ENCODE measurements around the gene GSE1. TPM values are rescaled to one million over a fixed set of nuclear protein-coding genes. Genes with fewer than 3 reads are reported as not detected.

Gene GSE1
- total and polyA plus RNA-seq, 2 of the 13 experiments (the other 11 are each of a cell fraction or from before 2014, with no cell fraction given): 16.1 to 31.2 TPM

DNA sequence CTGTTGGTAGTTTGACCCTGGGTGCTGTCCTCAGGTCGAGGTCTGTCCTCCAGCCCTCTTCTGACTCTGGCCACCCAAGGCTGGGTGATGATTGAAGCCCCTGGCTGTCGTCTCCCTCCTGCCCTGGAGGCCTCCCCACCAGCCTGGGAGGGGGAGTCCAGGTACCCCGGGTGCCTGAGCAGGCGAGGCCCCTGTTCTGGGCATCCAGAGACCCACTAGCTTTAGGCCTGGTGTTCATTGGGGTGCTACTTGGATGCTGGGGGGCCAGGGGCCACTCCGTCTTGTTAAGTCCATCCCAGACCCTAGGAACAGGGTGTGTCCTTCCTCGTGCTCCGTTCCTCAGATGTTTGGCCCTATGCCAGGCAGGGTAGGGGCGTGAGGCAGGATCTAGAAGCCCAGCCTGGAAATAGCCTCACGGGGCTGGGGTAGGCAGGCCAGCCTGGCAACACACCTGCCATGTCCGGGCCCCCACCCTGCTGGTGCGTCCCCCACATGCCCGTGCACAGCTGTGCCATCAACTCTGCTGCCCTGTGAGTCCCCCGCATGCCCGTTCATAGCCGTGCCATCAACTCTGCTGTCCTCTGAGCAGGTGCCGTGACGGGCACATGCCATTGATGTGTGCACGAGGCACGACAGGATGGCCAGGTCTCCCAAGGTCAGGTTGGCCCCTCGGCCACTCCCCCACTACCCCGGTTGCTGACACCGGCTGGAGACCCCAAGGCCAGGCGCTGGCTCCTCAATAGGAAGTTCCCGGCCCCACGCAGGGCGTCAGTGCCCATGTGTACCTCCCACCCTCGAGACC, 38.7 kb downstream of the GSE1 start:
- POLR2A ChIA-PET: no interaction called here
- Histone ChIP-seq H3K9me3 (ENCODE audit: low read length) (no peaks in the 10 kb centered on the region), H3K27me3 (ENCODE audit: control insufficient read depth in 1 of 2, insufficient read depth in 2 of 2, low read length in 2 of 2) (no peaks in the 10 kb centered on the region), H3K4me1 (ENCODE audit: insufficient read depth, low read length) (peaks cover 17% of the 10 kb centered on the region), H3K9ac (ENCODE audit: insufficient read depth, low read depth, low read length) (no peak overlapping the region), H3K36me3 (replicated peaks in 1 of 2; ENCODE audit: control insufficient read depth in 1 of 2, insufficient read depth in 2 of 2, low read length in 2 of 2) (peaks cover 49 to 56% of the 10 kb centered on the region in 2 experiments), H3K4me3 (replicated peaks in 1 of 3; ENCODE audit: insufficient read depth in 1 of 3, low read depth in 2 of 3, low read length in 3 of 3) (no peak overlapping the region), H3K4me2 (ENCODE audit: low read depth, low read length) (no peak overlapping the region), H4K20me1 (ENCODE audit: insufficient read depth, low read length) (peaks cover 56% of the 10 kb centered on the region), H3K27ac (ENCODE audit: extremely low read length, insufficient read depth, low read length) (peak overlapping the region; percentile 9), H2AFZ (ENCODE audit: low read length) (no peak overlapping the region), H3K79me2 (ENCODE audit: insufficient read depth, low read length) (peaks cover 4% of the 10 kb centered on the region)
- ATAC-seq: peak; percentile 3; the same call in 2 of the 3 replicates
- no peak for DNase-seq (ENCODE audit: low spot score)
- CTCF ChIA-PET (ENCODE audit: low intra/inter-chr PET ratio, low total read pairs): no interaction called here
- FAIRE-seq: no peak
- intact Hi-C loops (cut with micrococcal nuclease; ENCODE audit: unreplicated experiment): no loop called here
- BruUV-seq (replicated peaks): no TSS peak
- in situ Hi-C loops (cut with HindIII; ENCODE audit: extremely low pct_ligation_motif_present, low pct_unique_long_range_greater_than_20kb): no loop called here
- WGBS (ENCODE audit: low lambda C conversion rate): 100% methylated on average over 5 of the region's 27 CpGs
- no peak for TF ChIP-seq FOXO1 (CRISPR knock-in tag; IDR thresholded peaks at IDR 0.05)
- TF ChIP-seq RBM39 (IDR thresholded peaks at IDR 0.05; ENCODE audit: low read depth, low read length, poor library complexity, severe bottlenecking): peak; percentile 35
- 0 out of 2 replicates have a peak, but pooled peaks have one; percentile 12 for TF ChIP-seq POLR2G (IDR thresholded peaks at IDR 0.05; ENCODE audit: low read depth, low read length)
- TF ChIP-seq SMC3 (IDR thresholded peaks at IDR 0.05; ENCODE audit: low read length): no peak
- no peak for TF ChIP-seq PHF21A (CRISPR knock-in tag; IDR thresholded peaks at IDR 0.05)
- no peak for TF ChIP-seq ZBTB8A (CRISPR knock-in tag; IDR thresholded peaks at IDR 0.05; ENCODE audit: borderline replicate concordance, low read depth)
- TF ChIP-seq BHLHE40 (IDR thresholded peaks at IDR 0.05; ENCODE audit: low read length): no peak
- TF ChIP-seq, protein P1, sequence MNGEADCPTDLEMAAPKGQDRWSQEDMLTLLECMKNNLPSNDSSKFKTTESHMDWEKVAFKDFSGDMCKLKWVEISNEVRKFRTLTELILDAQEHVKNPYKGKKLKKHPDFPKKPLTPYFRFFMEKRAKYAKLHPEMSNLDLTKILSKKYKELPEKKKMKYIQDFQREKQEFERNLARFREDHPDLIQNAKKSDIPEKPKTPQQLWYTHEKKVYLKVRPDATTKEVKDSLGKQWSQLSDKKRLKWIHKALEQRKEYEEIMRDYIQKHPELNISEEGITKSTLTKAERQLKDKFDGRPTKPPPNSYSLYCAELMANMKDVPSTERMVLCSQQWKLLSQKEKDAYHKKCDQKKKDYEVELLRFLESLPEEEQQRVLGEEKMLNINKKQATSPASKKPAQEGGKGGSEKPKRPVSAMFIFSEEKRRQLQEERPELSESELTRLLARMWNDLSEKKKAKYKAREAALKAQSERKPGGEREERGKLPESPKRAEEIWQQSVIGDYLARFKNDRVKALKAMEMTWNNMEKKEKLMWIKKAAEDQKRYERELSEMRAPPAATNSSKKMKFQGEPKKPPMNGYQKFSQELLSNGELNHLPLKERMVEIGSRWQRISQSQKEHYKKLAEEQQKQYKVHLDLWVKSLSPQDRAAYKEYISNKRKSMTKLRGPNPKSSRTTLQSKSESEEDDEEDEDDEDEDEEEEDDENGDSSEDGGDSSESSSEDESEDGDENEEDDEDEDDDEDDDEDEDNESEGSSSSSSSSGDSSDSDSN (CRISPR knock-in tag; IDR thresholded peaks at IDR 0.05): no peak
- TF ChIP-seq JDP2 (CRISPR knock-in tag; IDR thresholded peaks at IDR 0.05; ENCODE audit: borderline replicate concordance): no peak
- TF ChIP-seq RBM22 (optimal IDR thresholded peaks at IDR 0.05; ENCODE audit: low read length): peak; percentile 23
- TF ChIP-seq RFX1 (IDR thresholded peaks at IDR 0.05): no peak
- TF ChIP-seq, protein P2, sequence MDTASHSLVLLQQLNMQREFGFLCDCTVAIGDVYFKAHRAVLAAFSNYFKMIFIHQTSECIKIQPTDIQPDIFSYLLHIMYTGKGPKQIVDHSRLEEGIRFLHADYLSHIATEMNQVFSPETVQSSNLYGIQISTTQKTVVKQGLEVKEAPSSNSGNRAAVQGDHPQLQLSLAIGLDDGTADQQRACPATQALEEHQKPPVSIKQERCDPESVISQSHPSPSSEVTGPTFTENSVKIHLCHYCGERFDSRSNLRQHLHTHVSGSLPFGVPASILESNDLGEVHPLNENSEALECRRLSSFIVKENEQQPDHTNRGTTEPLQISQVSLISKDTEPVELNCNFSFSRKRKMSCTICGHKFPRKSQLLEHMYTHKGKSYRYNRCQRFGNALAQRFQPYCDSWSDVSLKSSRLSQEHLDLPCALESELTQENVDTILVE (CRISPR knock-in tag; IDR thresholded peaks at IDR 0.05): no peak
- TF ChIP-seq GATAD1 (CRISPR knock-in tag; IDR thresholded peaks at IDR 0.05): no peak
- TF ChIP-seq ZNF275 (CRISPR knock-in tag; IDR thresholded peaks at IDR 0.05; ENCODE audit: borderline replicate concordance): no peak
- TF ChIP-seq, protein P3, sequence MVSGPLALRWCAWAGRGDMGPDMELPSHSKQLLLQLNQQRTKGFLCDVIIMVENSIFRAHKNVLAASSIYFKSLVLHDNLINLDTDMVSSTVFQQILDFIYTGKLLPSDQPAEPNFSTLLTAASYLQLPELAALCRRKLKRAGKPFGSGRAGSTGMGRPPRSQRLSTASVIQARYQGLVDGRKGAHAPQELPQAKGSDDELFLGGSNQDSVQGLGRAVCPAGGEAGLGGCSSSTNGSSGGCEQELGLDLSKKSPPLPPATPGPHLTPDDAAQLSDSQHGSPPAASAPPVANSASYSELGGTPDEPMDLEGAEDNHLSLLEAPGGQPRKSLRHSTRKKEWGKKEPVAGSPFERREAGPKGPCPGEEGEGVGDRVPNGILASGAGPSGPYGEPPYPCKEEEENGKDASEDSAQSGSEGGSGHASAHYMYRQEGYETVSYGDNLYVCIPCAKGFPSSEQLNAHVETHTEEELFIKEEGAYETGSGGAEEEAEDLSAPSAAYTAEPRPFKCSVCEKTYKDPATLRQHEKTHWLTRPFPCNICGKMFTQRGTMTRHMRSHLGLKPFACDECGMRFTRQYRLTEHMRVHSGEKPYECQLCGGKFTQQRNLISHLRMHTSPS (CRISPR knock-in tag; IDR thresholded peaks at IDR 0.05; ENCODE audit: low read depth): no peak
- TF ChIP-seq HIVEP1 (CRISPR knock-in tag; IDR thresholded peaks at IDR 0.05): no peak
- no peak for TF ChIP-seq ERF (CRISPR knock-in tag; IDR thresholded peaks at IDR 0.05)
- no peak for TF ChIP-seq ZNF782 (CRISPR knock-in tag; IDR thresholded peaks at IDR 0.05; ENCODE audit: borderline replicate concordance)
- no peak for TF ChIP-seq MEIS1 (CRISPR knock-in tag; IDR thresholded peaks at IDR 0.05; ENCODE audit: borderline replicate concordance)
